Caco-2 (cell line): Measurements from ENCODE around the gene TAL2. TPM values are rescaled to one million over a fixed set of nuclear protein-coding genes. Genes with fewer than 3 reads are reported as not detected.
"Not testable (repeated sequence)": the region's sequence is repeated elsewhere in the genome, so short reads cannot be mapped to it uniquely, and the experiment has no call there.

Source experiments
- BruUV-seq: library from RNA; stranded (reverse); fragments of 400-500 nt; replicated peaks from 2 replicates; lab custom pipeline; 2021; lab: Mats Ljungman, UMichigan
- CTCF ChIA-PET: fragments of 300-600 bp; sonication (Branson Sonifier 250); formaldehyde crosslinking; loops from one replicate; lab custom pipeline; 2022; ENCODE audit warnings: antibody characterized with exemption; lab: Charles Lee
- POLR2A ChIA-PET: fragments of 300-600 bp; sonication (Branson Sonifier 250); formaldehyde crosslinking; loops from one replicate; lab custom pipeline; 2022; ENCODE audit warnings: antibody characterized with exemption; lab: Charles Lee
- DNase-seq, 2 experiments: peaks; one replicate each; pipeline versions ENCODE4 v3.0.0 to v3.0.0-alpha.2; 2020 to 2022
- H3K27me3 ChIP-seq: replicated peaks from 2 replicates; pipeline ENCODE4 v1.6.0; 2011; ENCODE audit warnings: low read length; ENCODE audit not compliant: control insufficient read depth, insufficient read depth
- H3K36me3 ChIP-seq: 2 replicates; pipeline ENCODE4 v1.5.1; 2011; ENCODE audit warnings: low read length; ENCODE audit not compliant: control insufficient read depth, insufficient read depth
- H3K4me1 ChIP-seq: fragments of 250-450 bp; sonication (Bioruptor Pico); 2 replicates; pipeline ENCODE4 v1.5.1; 2020; ENCODE audit warnings: mild to moderate bottlenecking
- H3K4me3 ChIP-seq: 2 replicates; pipeline ENCODE4 v1.5.1; 2011; ENCODE audit warnings: low read depth, mild to moderate bottlenecking, control low read depth, low read length
- H3K9me3 ChIP-seq: fragments of 250-450 bp; sonication (Bioruptor Pico); 2 replicates; pipeline ENCODE4 v1.5.1; 2020; ENCODE audit warnings: mild to moderate bottlenecking, moderate library complexity
- H3K27ac Mint-ChIP-seq: one replicate; pipeline ENCODE4 v1.8.0; 2022; ENCODE audit warnings: mixed read lengths; ENCODE audit not compliant: unreplicated experiment
- H3K27me3 Mint-ChIP-seq: one replicate; pipeline ENCODE4 v1.8.0; 2022; ENCODE audit warnings: mixed read lengths; ENCODE audit not compliant: insufficient read depth, unreplicated experiment
- H3K36me3 Mint-ChIP-seq: one replicate; pipeline ENCODE4 v1.8.0; 2022; ENCODE audit warnings: mild to moderate bottlenecking, mixed read lengths; ENCODE audit not compliant: insufficient read depth, unreplicated experiment
- H3K4me1 Mint-ChIP-seq: one replicate; pipeline ENCODE4 v1.8.0; 2022; ENCODE audit warnings: low read depth, mixed read lengths; ENCODE audit not compliant: unreplicated experiment
- H3K4me3 Mint-ChIP-seq: one replicate; pipeline ENCODE4 v1.8.0; 2022; ENCODE audit warnings: mild to moderate bottlenecking, moderate library complexity, mixed read lengths; ENCODE audit not compliant: unreplicated experiment
- H3K9me3 Mint-ChIP-seq: one replicate; pipeline ENCODE4 v1.8.0; 2022; ENCODE audit warnings: mixed read lengths; ENCODE audit not compliant: unreplicated experiment
- CTCF ChIP-seq, 2 experiments: fragments of 200-600 bp in 1 of 2; IDR thresholded peaks; 1 replicate in 1 of 2; 2 replicates in 1 of 2; pipeline versions ENCODE4 v1.5.1 to v1.8.0; 2011 to 2022; ENCODE audit warnings: antibody characterized with exemption in 1 of 2, control low read depth in 1 of 2, inconsistent platforms in 1 of 2, low read depth in 1 of 2, low read length in 1 of 2, mild to moderate bottlenecking in 1 of 2, moderate library complexity in 1 of 2; ENCODE audit not compliant: insufficient read depth in 1 of 2, severe bottlenecking in 1 of 2, unreplicated experiment in 1 of 2
- intact Hi-C: fragments of 100-400 bp; cut with micrococcal nuclease; formaldehyde crosslinking; loops from one replicate; pipeline ENCODE4 v1.10.0; 2022; ENCODE audit not compliant: unreplicated experiment
- total RNA-seq: library from RNA; stranded (reverse); gene quantifications from 2 replicates; pipeline ENCODE4 v1.2.3, GENCODE V29; 2022

The TAL2 gene
- total RNA-seq, 1 experiment from 2014 or later = 1.00 TPM

- ChIA-PET CTCF (no interaction called here), POLR2A (no interaction called here)
- Histone ChIP-seq H3K9me3 (no peaks in the 10 kb centered on the region), H3K4me3 (no peak overlapping the region), H3K36me3 (no peaks in the 10 kb centered on the region), H3K4me1 (peaks cover 31% of the 10 kb centered on the region; the same call in 1 of the 2 replicates), H3K27me3 (no peaks in the 10 kb centered on the region)
- Mint-ChIP-seq H3K36me3 (peaks cover 6% of the 10 kb centered on the region), H3K9me3 (no peaks in the 10 kb centered on the region), H3K27me3 (no peaks in the 10 kb centered on the region), H3K4me1 (no peaks in the 10 kb centered on the region), H3K4me3 (no peak overlapping the region), H3K27ac (no peak overlapping the region)
- BruUV-seq = no TSS peak
- TF ChIP-seq CTCF (IDR thresholded peaks at IDR 0.05; ENCODE audit: insufficient read depth in 1 of 2, low read depth in 1 of 2, low read length in 1 of 2, severe bottlenecking in 1 of 2, unreplicated experiment in 1 of 2) = no peak
- DNase-seq = no peak
- intact Hi-C loops = no loop called here
Observed at GRCh38 chr9:105702207-105702606, 40.0 kb downstream of the TAL2 start.

DNA sequence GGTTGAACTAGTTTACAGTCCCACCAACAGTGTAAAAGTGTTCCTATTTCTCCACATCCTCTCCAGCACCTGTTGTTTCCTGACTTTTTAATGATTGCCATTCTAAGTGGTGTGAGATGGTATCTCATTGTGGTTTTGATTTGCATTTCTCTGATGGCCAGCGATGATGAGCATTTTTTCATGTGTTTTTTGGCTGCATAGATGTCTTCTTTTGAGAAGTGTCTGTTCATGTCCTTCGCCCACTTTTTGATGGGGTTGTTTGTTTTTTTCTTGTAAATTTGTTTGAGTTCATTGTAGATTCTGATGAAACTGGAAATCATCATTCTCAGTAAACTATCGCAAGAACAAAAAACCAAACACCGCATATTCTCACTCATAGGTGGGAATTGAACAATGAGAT, 41.4 kb downstream of the TAL2 start:
- H3K36me3 ChIP-seq, H3K27ac Mint-ChIP-seq, H3K9me3 ChIP-seq, BruUV-seq, H3K4me3 Mint-ChIP-seq, H3K9me3 Mint-ChIP-seq, H3K4me3 ChIP-seq, H3K36me3 Mint-ChIP-seq, DNase-seq, H3K4me1 Mint-ChIP-seq, H3K27me3 Mint-ChIP-seq, intact Hi-C loops, POLR2A ChIA-PET, H3K27me3 ChIP-seq, CTCF ChIA-PET: not testable (repeated sequence)
- H3K4me1 ChIP-seq = peaks cover 20% of the 10 kb centered on the region; the same call in 1 of the 2 replicates

DNA sequence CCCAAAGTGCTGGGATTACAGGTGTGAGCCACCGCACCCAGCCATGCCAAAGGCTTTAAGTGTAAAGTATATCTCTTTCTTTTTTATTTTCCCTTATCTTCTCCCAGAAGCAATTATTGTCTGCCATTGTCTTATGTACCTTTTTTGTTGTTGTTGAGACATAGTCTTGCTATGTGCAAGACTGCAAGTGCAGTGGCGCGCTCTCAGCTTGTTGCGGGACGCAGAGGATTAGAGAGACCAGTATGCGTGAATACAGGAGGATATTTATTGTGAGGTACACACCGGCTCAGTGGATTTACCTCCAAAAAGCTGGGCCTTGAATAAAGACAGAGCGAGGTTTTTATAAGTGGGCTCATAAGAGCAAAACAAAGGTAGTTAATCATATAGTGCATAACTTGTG, 43.9 kb downstream of the TAL2 start:
- Histone ChIP-seq H3K36me3 (no peaks in the 10 kb centered on the region), H3K4me3 (no peak overlapping the region), H3K4me1 (peaks cover 4% of the 10 kb centered on the region; the same call in 1 of the 2 replicates), H3K27me3 (no peaks in the 10 kb centered on the region), H3K9me3 (no peaks in the 10 kb centered on the region)
- intact Hi-C loops = no loop called here
- Mint-ChIP-seq H3K27me3 (no peaks in the 10 kb centered on the region), H3K36me3 (peaks cover 6% of the 10 kb centered on the region), H3K4me3 (no peak overlapping the region), H3K4me1 (no peaks in the 10 kb centered on the region), H3K27ac (no peak overlapping the region), H3K9me3 (no peaks in the 10 kb centered on the region)
- DNase-seq = no peak
- no TSS peak for BruUV-seq
- ChIA-PET POLR2A (no interaction called here), CTCF (no interaction called here)
- TF ChIP-seq CTCF (IDR thresholded peaks at IDR 0.05; ENCODE audit: insufficient read depth in 1 of 2, low read depth in 1 of 2, low read length in 1 of 2, severe bottlenecking in 1 of 2, unreplicated experiment in 1 of 2) = no peak

DNA sequence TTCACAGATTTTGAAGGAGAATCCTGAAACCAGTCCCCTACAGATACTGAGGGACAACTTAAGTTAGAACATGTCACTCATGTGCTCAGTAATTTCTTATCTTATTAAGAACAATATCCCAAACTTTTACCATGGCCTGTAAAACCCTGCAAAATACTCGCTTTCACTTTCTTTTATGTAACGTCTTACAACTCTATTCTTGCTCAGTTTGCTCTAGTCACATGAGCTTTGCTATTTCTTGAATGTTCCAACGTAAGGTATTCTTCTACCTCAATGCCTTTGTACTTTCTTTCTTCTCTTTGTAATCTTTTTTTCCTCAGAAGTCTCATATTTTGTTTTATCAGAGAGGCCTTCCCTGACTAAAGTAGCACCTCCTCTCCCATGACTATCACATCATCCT, 46.1 kb downstream of the TAL2 start:
- Mint-ChIP-seq H3K36me3 (peaks cover 6% of the 10 kb centered on the region), H3K4me3 (no peak overlapping the region), H3K27ac (no peak overlapping the region), H3K4me1 (no peaks in the 10 kb centered on the region), H3K27me3 (no peaks in the 10 kb centered on the region), H3K9me3 (no peaks in the 10 kb centered on the region)
- DNase-seq = no peak
- ChIA-PET CTCF (no interaction called here), POLR2A (no interaction called here)
- TF ChIP-seq CTCF (IDR thresholded peaks at IDR 0.05; ENCODE audit: insufficient read depth in 1 of 2, low read depth in 1 of 2, low read length in 1 of 2, severe bottlenecking in 1 of 2, unreplicated experiment in 1 of 2) = no peak
- Histone ChIP-seq H3K27me3 (no peaks in the 10 kb centered on the region), H3K9me3 (no peaks in the 10 kb centered on the region), H3K4me3 (no peak overlapping the region), H3K4me1 (no peaks in the 10 kb centered on the region), H3K36me3 (no peaks in the 10 kb centered on the region; the same call in 1 of the 2 replicates)
- no TSS peak for BruUV-seq
- intact Hi-C loops = no loop called here
